SU-DHL-6 (cell line): Measurements from ENCODE around the gene ADAR.

Source experiments
- H2AFZ ChIP-seq: fragments of 200-600 bp; sonication (generic); 2 replicates; pipeline ENCODE4 v1.6.1; 2014; ENCODE audit warnings: low read depth, mild to moderate bottlenecking, moderate library complexity, mixed read lengths, antibody characterized with exemption, low read length; ENCODE audit not compliant: severe bottlenecking
- H3F3A ChIP-seq: fragments of 200-600 bp; shearing (Covaris generic); 2 replicates; pipeline ENCODE4 v1.6.0; 2016; ENCODE audit warnings: antibody characterized with exemption, mild to moderate bottlenecking; ENCODE audit not compliant: insufficient read depth
- H3K27ac ChIP-seq: fragments of 200-600 bp; sonication (generic); 2 replicates; pipeline ENCODE4 v1.5.1; 2016; ENCODE audit warnings: low read depth, mild to moderate bottlenecking, low read length, moderate library complexity, mixed read lengths
- H3K27me3 ChIP-seq: fragments of 200-600 bp; sonication (generic), shearing (Covaris generic); 2 replicates; pipeline ENCODE4 v1.6.0; 2014; ENCODE audit warnings: mild to moderate bottlenecking, low read length
- H3K36me3 ChIP-seq: fragments of 200-600 bp; sonication (generic); 2 replicates; pipeline ENCODE4 v1.6.1; 2014; ENCODE audit warnings: mild to moderate bottlenecking, low read length, mixed read lengths
- H3K4me2 ChIP-seq: fragments of 300-600, 200-600 bp; shearing (Covaris generic), sonication (generic); 2 replicates; pipeline ENCODE4 v1.6.0; 2014; ENCODE audit warnings: low read length, low read depth, mild to moderate bottlenecking; ENCODE audit not compliant: poor library complexity, severe bottlenecking
- H3K4me3 ChIP-seq: fragments of 200-600 bp; sonication (generic); 2 replicates; pipeline ENCODE4 v1.5.1; 2014; ENCODE audit warnings: antibody characterized with exemption, low read length, mild to moderate bottlenecking, mixed read lengths; ENCODE audit not compliant: insufficient read depth, poor library complexity, severe bottlenecking
- H3K79me2 ChIP-seq: fragments of 200-600 bp; sonication (generic); 2 replicates; pipeline ENCODE4 v1.6.1; 2014; ENCODE audit warnings: mild to moderate bottlenecking, low read length, moderate library complexity; ENCODE audit not compliant: insufficient read depth
- H3K9ac ChIP-seq: fragments of 200-600 bp; sonication (generic); 2 replicates; pipeline ENCODE4 v1.7.0; 2014; ENCODE audit warnings: mild to moderate bottlenecking, low read length
- H3K9me2 ChIP-seq: fragments of 200-600 bp; sonication (generic); replicated peaks from 2 replicates; pipeline ENCODE4 v1.6.1; 2014; ENCODE audit warnings: low read length; ENCODE audit not compliant: insufficient read depth
- H3K9me3 ChIP-seq: fragments of 200-600 bp; sonication (generic); 2 replicates; pipeline ENCODE4 v1.6.1; 2014; ENCODE audit warnings: low read length, mixed read lengths; ENCODE audit not compliant: insufficient read depth
- H4K20me1 ChIP-seq: fragments of 200-600 bp; sonication (generic); 2 replicates; pipeline ENCODE4 v1.6.1; 2014; ENCODE audit warnings: low read depth, mild to moderate bottlenecking, antibody characterized with exemption, low read length, moderate library complexity, mixed read lengths
- CTCF ChIP-seq: fragments of 200-600 bp; sonication (generic); IDR thresholded peaks from one replicate; pipeline ENCODE4 v1.5.1; 2017; ENCODE audit warnings: antibody characterized with exemption, mild to moderate bottlenecking, low read length, moderate library complexity; ENCODE audit not compliant: insufficient read depth, poor library complexity, severe bottlenecking
- EZH2phosphoT487 ChIP-seq: fragments of 200-600 bp; sonication (generic), shearing (Covaris generic); conservative IDR thresholded peaks from 2 replicates; pipeline ENCODE4 v1.6.1; 2018; ENCODE audit warnings: mild to moderate bottlenecking, antibody characterized with exemption, low read length, moderate library complexity, mixed read lengths

Gene ADAR

GRCh38 chr1:154599658-154600057, 8.3 kb downstream of the ADAR start:
- peaks cover 45% of the 10 kb centered on the region for H3K79me2 ChIP-seq
- no peak overlapping the region for H3K9ac ChIP-seq
- H2AFZ ChIP-seq: no peak overlapping the region
- H3K4me3 ChIP-seq: no peak overlapping the region
- no peaks in the 10 kb centered on the region for H3K9me2 ChIP-seq
- no peak overlapping the region for H3K27ac ChIP-seq
- H3K9me3 ChIP-seq: no peaks in the 10 kb centered on the region
- no peak overlapping the region for H3K4me2 ChIP-seq
- H3K36me3 ChIP-seq: peaks cover 21% of the 10 kb centered on the region
- no peaks in the 10 kb centered on the region for H3K27me3 ChIP-seq
- H4K20me1 ChIP-seq: no peaks in the 10 kb centered on the region; the same call in 1 of the 2 replicates
- H3F3A ChIP-seq: no peaks in the 10 kb centered on the region
- TF ChIP-seq EZH2phosphoT487 (no peak), CTCF (no peak)

DNA sequence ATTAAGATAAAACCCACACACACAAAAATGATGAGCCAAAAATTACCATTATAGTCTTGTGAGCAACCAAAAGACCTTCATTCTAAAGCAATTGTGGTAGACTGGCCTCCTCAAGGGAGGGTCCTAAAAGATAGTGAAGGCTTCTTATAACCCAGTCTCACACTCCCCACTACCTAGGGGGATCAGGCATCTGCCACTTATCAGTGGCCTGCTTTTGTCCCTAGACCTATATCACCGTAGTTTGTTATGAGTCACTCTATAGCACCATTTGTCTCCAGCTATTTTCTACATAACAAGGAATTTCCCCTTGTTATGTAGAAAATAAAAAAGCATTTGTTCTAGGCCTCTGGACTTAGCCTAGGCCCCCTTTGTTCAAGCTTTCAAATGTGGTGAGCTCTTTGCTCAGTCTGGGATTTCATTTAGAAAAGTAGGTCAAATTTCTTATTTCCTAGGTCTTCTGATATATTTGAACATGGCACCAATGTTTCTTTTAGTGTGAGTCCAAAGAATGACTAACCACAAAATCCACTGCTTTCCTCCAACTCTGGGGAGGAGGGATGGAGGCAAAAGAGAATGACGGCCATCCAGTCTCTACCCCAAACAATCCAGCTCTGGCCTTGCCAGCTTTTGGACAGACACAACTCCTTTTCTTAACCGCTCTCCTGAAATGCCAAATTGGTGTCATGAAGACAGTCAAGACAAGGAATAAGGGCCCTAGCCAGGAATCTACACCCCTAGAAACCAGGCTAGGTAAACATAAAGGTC, 8.9 kb downstream of the ADAR start:
- no peaks in the 10 kb centered on the region for H3K9me2 ChIP-seq
- no peaks in the 10 kb centered on the region for H3F3A ChIP-seq
- TF ChIP-seq CTCF: no peak
- TF ChIP-seq EZH2phosphoT487: no peak
- peaks cover 39% of the 10 kb centered on the region for H3K79me2 ChIP-seq
- no peak overlapping the region for H3K4me3 ChIP-seq
- H3K9ac ChIP-seq: no peak overlapping the region
- H3K9me3 ChIP-seq: no peaks in the 10 kb centered on the region
- H3K36me3 ChIP-seq: peaks cover 26% of the 10 kb centered on the region
- no peak overlapping the region for H3K27ac ChIP-seq
- no peak overlapping the region for H2AFZ ChIP-seq
- H3K27me3 ChIP-seq: no peaks in the 10 kb centered on the region
- H3K4me2 ChIP-seq: no peak overlapping the region
- no peaks in the 10 kb centered on the region for H4K20me1 ChIP-seq

- Histone ChIP-seq H2AFZ (no peak overlapping the region), H3K4me3 (no peak overlapping the region), H3K79me2 (peaks cover 5% of the 10 kb centered on the region; the same call in 1 of the 2 replicates), H3K4me2 (no peak overlapping the region), H4K20me1 (no peaks in the 10 kb centered on the region), H3F3A (no peaks in the 10 kb centered on the region), H3K9me2 (no peaks in the 10 kb centered on the region), H3K9me3 (no peaks in the 10 kb centered on the region), H3K27ac (no peak overlapping the region), H3K9ac (no peak overlapping the region), H3K36me3 (peaks cover 26% of the 10 kb centered on the region), H3K27me3 (no peaks in the 10 kb centered on the region)
- TF ChIP-seq EZH2phosphoT487 (no peak), CTCF (no peak)
Observed at GRCh38 chr1:154595621-154596020, 12.4 kb downstream of the ADAR start.
